ENCODE results near the gene TRAF2. TPM values are rescaled to one million over a fixed set of nuclear protein-coding genes. Genes with fewer than 3 reads are reported as not detected.
A peak's percentile ranks its signal among the peaks of the same experiment; 100 is the strongest.

Gene TRAF2
- total and polyA plus RNA-seq, 9 of the 15 experiments (the other 6 are each of a cell fraction or from before 2014, with no cell fraction given), result 0.24 to 45.2 (median 18.0) TPM

GRCh38 chr9:136857166-136857565 lies 29.1 kb upstream of the TRAF2 start:
- Histone ChIP-seq H3K9me1 (ENCODE audit: control insufficient read depth, insufficient read depth, low read length) (no peaks in the 10 kb centered on the region), H3K4me3 (no peak overlapping the region), H3K36me3 (ENCODE audit: control insufficient read depth, insufficient read depth, low read length) (peaks cover 35% of the 10 kb centered on the region; the same call in 1 of the 3 replicates), H4K20me1 (replicated peaks; ENCODE audit: control insufficient read depth, insufficient read depth, low read length) (peaks cover 10% of the 10 kb centered on the region; the same call in 1 of the 2 replicates), H3K27me3 (ENCODE audit: control insufficient read depth in 2 of 2, insufficient read depth in 2 of 2, low read length in 2 of 2) (no peaks in the 10 kb centered on the region), H3K27ac (ENCODE audit: extremely low read depth, low read depth, low read length) (no peak overlapping the region), H3K4me2 (ENCODE audit: insufficient read depth, low read length) (no peak overlapping the region), H3K9me3 (replicated peaks; ENCODE audit: control insufficient read depth, insufficient read depth, low read depth, low read length) (no peaks in the 10 kb centered on the region), H3K4me1 (replicated peaks in 1 of 2; ENCODE audit: control insufficient read depth in 2 of 2, insufficient read depth in 2 of 2, low read length in 2 of 2) (peaks cover 0 to 86% of the 10 kb centered on the region in 2 experiments; a peak in 2 of 5 replicates), H2AFZ (ENCODE audit: low read depth, low read length) (no peak overlapping the region), H3K9ac (ENCODE audit: insufficient read depth in 1 of 2, low read depth in 2 of 2, low read length in 2 of 2) (no peak overlapping the region; a peak in 1 of 4 replicates), H3K79me2 (ENCODE audit: control insufficient read depth, insufficient read depth, low read length) (no peaks in the 10 kb centered on the region)
- no peak for ATAC-seq
- ChIA-PET POLR2A (interaction anchor here (0.6 to 1.7 kb wide), 6 partner anchors 9 to 527 kb away, joined by 3 to 4 read pairs (median 3); partner anchors contain the start of genes AJM1 and EDF1), CTCF (ENCODE audit: low intra/inter-chr PET ratio) (no interaction called here)
- in situ Hi-C loops (cut with MboI) (no loop called here), intact Hi-C loops (cut with micrococcal nuclease) (no loop called here)
- FAIRE-seq, result no peak
- 87% methylated on average over 14 of the region's 19 CpGs for WGBS (ENCODE audit: insufficient coverage, low coverage, missing lambda C conversion rate)
- no peak for DNase-seq (ENCODE audit: extremely low read depth in 1 of 4, low spot score in 3 of 4)
- no TSS peak for BruUV-seq (replicated peaks)
- TF ChIP-seq RBM17 (IDR thresholded peaks at IDR 0.05; ENCODE audit: borderline replicate concordance, low read depth, low read length) (no peak), ZBTB40 (IDR thresholded peaks at IDR 0.05) (no peak), ZBTB40 (CRISPR knock-in tag; IDR thresholded peaks at IDR 0.05) (no peak), PPARD (CRISPR knock-in tag; IDR thresholded peaks at IDR 0.05) (no peak), NONO (IDR thresholded peaks at IDR 0.05; ENCODE audit: low read depth in 2 of 2, low read length in 1 of 2) (no peak), NCOA1 (IDR thresholded peaks at IDR 0.05; ENCODE audit: low read depth) (no peak), HNRNPK (IDR thresholded peaks at IDR 0.05; ENCODE audit: low read depth, low read length, poor library complexity, severe bottlenecking) (no peak), POLR2AphosphoS5 (IDR thresholded peaks at IDR 0.05; ENCODE audit: control insufficient read depth, insufficient read depth, low read depth, low read length) (no peak), CC2D1A (IDR thresholded peaks at IDR 0.05) (no peak), RBM22 (IDR thresholded peaks at IDR 0.05; ENCODE audit: low read depth, low read length, poor library complexity, severe bottlenecking) (peak; percentile 48), ZNF830 (CRISPR knock-in tag; IDR thresholded peaks at IDR 0.05) (no peak), USF2 (CRISPR knock-in tag; IDR thresholded peaks at IDR 0.05) (no peak), RBFOX2 (IDR thresholded peaks at IDR 0.05; ENCODE audit: low read depth, low read length) (peak; percentile 41), GABPB2 (CRISPR knock-in tag; conservative IDR thresholded peaks at IDR 0.05) (no peak)
